Activated CD8-positive, alpha-beta T cell treated with anti-CD3 and anti-CD28 coated beads for 36 hours (primary cell): ENCODE measurements around the gene TCEAL5. TPM values are rescaled to one million over a fixed set of nuclear protein-coding genes. Genes with fewer than 3 reads are reported as not detected.

Experiments
- ATAC-seq: fragments of 200-7000 bp; cut with Tn5 transposase; one replicate; pipeline ENCODE4 v1.10.0; 2021; ENCODE audit warnings: mild to moderate bottlenecking, moderate library complexity
- CTCF ChIA-PET: fragments of 350-600 bp; sonication (Branson Sonifier 250); formaldehyde crosslinking; loops from one replicate; lab custom pipeline; 2021; ENCODE audit warnings: antibody characterized with exemption; lab: Charles Lee
- POLR2A ChIA-PET: fragments of 350-600 bp; sonication (Branson Sonifier 250); formaldehyde crosslinking; loops from one replicate; lab custom pipeline; 2021; ENCODE audit warnings: antibody characterized with exemption; lab: Charles Lee
- DNase-seq: peaks from one replicate; pipeline ENCODE4 v3.0.0-alpha.2; 2020
- H3K27ac Mint-ChIP-seq: one replicate; pipeline ENCODE4 v1.8.0; 2021; ENCODE audit warnings: mild to moderate bottlenecking, mixed read lengths
- H3K27me3 Mint-ChIP-seq: one replicate; pipeline ENCODE4 v1.8.0; 2021; ENCODE audit warnings: mixed read lengths
- H3K36me3 Mint-ChIP-seq: one replicate; pipeline ENCODE4 v1.8.0; 2021; ENCODE audit warnings: low read depth, mixed read lengths
- H3K4me1 Mint-ChIP-seq: one replicate; pipeline ENCODE4 v1.8.0; 2021; ENCODE audit warnings: low read depth, mixed read lengths
- H3K4me3 Mint-ChIP-seq: one replicate; pipeline ENCODE4 v1.8.0; 2021; ENCODE audit warnings: mild to moderate bottlenecking, moderate library complexity, mixed read lengths
- H3K9me3 Mint-ChIP-seq: one replicate; pipeline ENCODE4 v1.8.0; 2021; ENCODE audit warnings: mixed read lengths
- CTCF ChIP-seq: fragments of 200-600 bp; IDR thresholded peaks from one replicate; pipeline ENCODE4 v1.8.0; 2022; ENCODE audit warnings: antibody characterized with exemption, mild to moderate bottlenecking
- intact Hi-C: fragments of 100-400 bp; cut with micrococcal nuclease; formaldehyde crosslinking; loops from one replicate; pipeline ENCODE4 v1.10.0; 2022
- total RNA-seq, 2 experiments: library from RNA; stranded (reverse); gene quantifications; one replicate each; pipeline ENCODE4 v1.2.3, GENCODE V29; 2021

TCEAL5 gene
- total RNA-seq, 2 experiments from 2014 or later: not detected

- CTCF ChIA-PET: interaction anchor here (1.5 kb wide), 1 partner anchor 47 kb away, joined by 6 read pairs; no protein-coding TSS in a partner anchor
- Mint-ChIP-seq H3K36me3 (peaks cover 10% of the 10 kb centered on the region), H3K27me3 (peaks cover under 1% of the 10 kb centered on the region), H3K4me3 (no peak overlapping the region), H3K4me1 (peaks cover 12% of the 10 kb centered on the region), H3K9me3 (no peaks in the 10 kb centered on the region), H3K27ac (no peak overlapping the region)
- intact Hi-C loops: no loop called here
- DNase-seq (no peak), ATAC-seq (no peak)
- no peak for TF ChIP-seq CTCF
- POLR2A ChIA-PET: no interaction called here
Measured at GRCh38 chrX:103258275-103258674, 18.3 kb downstream of the TCEAL5 start.

DNA sequence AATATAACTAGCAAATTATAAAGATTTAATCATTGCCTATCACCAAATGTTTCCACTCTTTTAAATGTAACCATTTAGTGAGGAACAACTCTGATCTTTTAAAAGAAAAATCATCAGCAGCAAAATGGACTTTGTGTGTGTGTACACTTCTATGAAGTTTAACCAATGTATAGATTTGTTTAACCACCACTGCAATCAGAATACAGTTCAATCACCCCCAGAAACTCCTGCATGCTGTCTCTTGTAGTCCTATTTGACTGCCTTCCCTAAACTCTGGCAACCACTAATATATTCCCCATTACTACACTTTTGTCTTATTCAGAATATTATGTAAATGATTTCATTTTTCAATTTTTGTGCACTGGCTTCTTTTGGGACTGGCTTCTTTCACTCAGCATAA is 19.9 kb downstream of the TCEAL5 start:
- peaks cover 11% of the 10 kb centered on the region for H3K36me3 Mint-ChIP-seq
- no peaks in the 10 kb centered on the region for H3K27me3 Mint-ChIP-seq
- ATAC-seq (no peak), DNase-seq (no peak)
- H3K27ac Mint-ChIP-seq: no peak overlapping the region
- peaks cover 13% of the 10 kb centered on the region for H3K4me1 Mint-ChIP-seq
- POLR2A ChIA-PET: no interaction called here
- H3K9me3 Mint-ChIP-seq: no peaks in the 10 kb centered on the region
- H3K4me3 Mint-ChIP-seq: no peak overlapping the region
- CTCF ChIA-PET: no interaction called here
- intact Hi-C loops: no loop called here
- no peak for TF ChIP-seq CTCF

DNA sequence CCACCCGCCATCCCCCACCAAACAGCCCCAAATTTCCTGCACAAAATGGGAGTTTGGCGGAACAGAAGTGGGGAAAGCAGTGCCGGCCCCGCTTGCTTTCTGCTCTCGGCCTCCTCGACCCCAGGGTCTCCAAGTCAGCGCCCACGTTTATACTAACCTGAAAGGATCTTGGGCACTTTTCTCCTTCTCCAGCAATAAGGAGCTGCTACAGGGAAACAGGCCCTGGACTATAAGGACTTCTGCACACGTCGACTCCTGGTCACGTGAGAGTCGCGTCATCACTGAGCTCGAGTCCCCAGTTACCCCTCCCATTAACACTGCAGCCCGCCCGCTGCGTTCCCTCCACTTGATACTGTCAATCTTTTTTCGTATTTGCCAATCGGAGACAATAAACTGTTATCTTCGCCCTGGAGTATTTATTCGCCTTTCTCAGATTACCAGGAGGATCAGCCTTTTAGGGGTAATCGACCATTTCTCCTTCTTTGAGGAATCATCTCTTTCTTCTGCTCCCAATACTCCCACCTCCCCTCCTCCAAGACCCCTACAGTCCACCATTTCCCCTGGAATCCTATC is 21.5 kb downstream of the TCEAL5 start, which contains the start of gene TCEAL8:
TCEAL8 (minus strand) TSS at position 235 of the 573 bp plus-strand sequence. CDS start 1,176 bp downstream, outside the sequence.
- Mint-ChIP-seq H3K4me3 (peak within 1 kb of the TSS; percentile 93), H3K27ac (peak within 1 kb of the TSS; percentile 95), H3K27me3 (no peaks in the 10 kb centered on the region), H3K9me3 (no peaks in the 10 kb centered on the region), H3K36me3 (peaks cover 11% of the 10 kb centered on the region), H3K4me1 (peaks cover 13% of the 10 kb centered on the region)
- intact Hi-C loops: no loop called here
- peak; percentile 91 for ATAC-seq
- peak; percentile 84 for DNase-seq
- ChIA-PET CTCF (interaction anchor here (0.6 kb wide), 1 partner anchor 39 kb away, joined by 3 read pairs; no protein-coding TSS in a partner anchor), POLR2A (interaction anchor here (1.3 kb wide), 1 partner anchor 40 kb away, joined by 6 read pairs; the partner anchor contains the start of gene BEX4)
- no peak for TF ChIP-seq CTCF

DNA sequence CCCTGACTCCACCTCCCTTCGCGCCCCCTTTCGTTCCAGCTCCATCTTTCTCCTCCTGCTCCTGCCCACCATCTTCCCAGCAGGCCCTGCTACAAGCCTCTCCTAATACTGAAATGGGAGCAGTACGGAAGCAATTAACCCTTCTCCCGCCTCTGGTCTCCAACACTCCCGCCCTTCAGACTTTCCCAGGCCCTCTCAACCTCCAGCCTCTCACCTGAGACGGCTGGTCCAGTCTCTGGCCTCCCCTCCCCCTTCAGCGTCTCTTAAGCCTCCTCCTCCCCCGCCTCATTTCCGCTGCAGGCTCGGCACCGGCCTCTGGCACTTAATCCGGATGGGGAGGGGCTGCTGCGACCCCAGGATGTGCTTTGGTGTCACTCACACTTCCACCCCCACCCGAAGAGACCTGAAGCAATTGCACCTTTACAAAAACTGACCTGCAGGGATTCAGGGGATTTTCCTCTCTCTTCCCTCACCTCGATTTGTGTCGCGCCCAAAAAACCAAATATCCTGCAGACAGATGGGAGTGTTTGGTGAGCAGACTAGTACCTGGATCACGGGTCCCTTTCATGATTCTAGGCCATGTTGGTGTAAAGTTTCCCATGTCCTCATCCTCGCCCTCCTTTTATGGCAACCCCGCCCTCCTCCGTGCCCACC is 22.3 kb downstream of the TCEAL5 start:
- H3K36me3 Mint-ChIP-seq: peaks cover 11% of the 10 kb centered on the region
- ATAC-seq: peak; percentile 70
- peak; percentile 66 for DNase-seq
- peak overlapping the region; percentile 95 for H3K27ac Mint-ChIP-seq
- H3K4me1 Mint-ChIP-seq: peaks cover 13% of the 10 kb centered on the region
- H3K27me3 Mint-ChIP-seq: no peaks in the 10 kb centered on the region
- ChIA-PET CTCF (no interaction called here), POLR2A (interaction anchor here (0.8 to 1.3 kb wide), 2 partner anchors 11 to 39 kb away, joined by 3 to 6 read pairs; partner anchors contain the start of gene BEX4)
- peak overlapping the region; percentile 93 for H3K4me3 Mint-ChIP-seq
- no peak for TF ChIP-seq CTCF
- H3K9me3 Mint-ChIP-seq: no peaks in the 10 kb centered on the region
- intact Hi-C loops: no loop called here

- ChIA-PET POLR2A (interaction anchor here (0.8 kb wide), 1 partner anchor 12 kb away, joined by 3 read pairs; no protein-coding TSS in a partner anchor), CTCF (interaction anchor here (1.0 kb wide), 1 partner anchor 42 kb away, joined by 3 read pairs; no protein-coding TSS in a partner anchor)
- TF ChIP-seq CTCF: no peak
- H3K27ac Mint-ChIP-seq: peak overlapping the region; percentile 95
- peaks cover 13% of the 10 kb centered on the region for H3K4me1 Mint-ChIP-seq
- intact Hi-C loops: no loop called here
- peaks cover 11% of the 10 kb centered on the region for H3K36me3 Mint-ChIP-seq
- peak overlapping the region; percentile 93 for H3K4me3 Mint-ChIP-seq
- no peaks in the 10 kb centered on the region for H3K27me3 Mint-ChIP-seq
- H3K9me3 Mint-ChIP-seq: no peaks in the 10 kb centered on the region
- ATAC-seq (no peak), DNase-seq (no peak)
Measured at GRCh38 chrX:103253608-103254007, 22.9 kb downstream of the TCEAL5 start.
